Inflammatory macrophage (primary cell): ENCODE data around the gene PFDN1.

Source experiments
- DNase-seq, 2 donors: peaks; one replicate each; pipeline ENCODE4 v3.0.0-alpha.2; 2020 to 2022

Gene PFDN1

GRCh38 chr5:140328036-140328764 lies 25.3 kb upstream of the PFDN1 start:
- no peak for DNase-seq

- no peak for DNase-seq
These were observed 24.7 kb upstream of the PFDN1 start for GRCh38 chr5:140327589-140327988.

GRCh38 chr5:140325486-140325885 lies 22.6 kb upstream of the PFDN1 start:
- no peak for DNase-seq

GRCh38 chr5:140324617-140325241 lies 21.8 kb upstream of the PFDN1 start:
- DNase-seq: peak; percentile 98 to 99

DNA sequence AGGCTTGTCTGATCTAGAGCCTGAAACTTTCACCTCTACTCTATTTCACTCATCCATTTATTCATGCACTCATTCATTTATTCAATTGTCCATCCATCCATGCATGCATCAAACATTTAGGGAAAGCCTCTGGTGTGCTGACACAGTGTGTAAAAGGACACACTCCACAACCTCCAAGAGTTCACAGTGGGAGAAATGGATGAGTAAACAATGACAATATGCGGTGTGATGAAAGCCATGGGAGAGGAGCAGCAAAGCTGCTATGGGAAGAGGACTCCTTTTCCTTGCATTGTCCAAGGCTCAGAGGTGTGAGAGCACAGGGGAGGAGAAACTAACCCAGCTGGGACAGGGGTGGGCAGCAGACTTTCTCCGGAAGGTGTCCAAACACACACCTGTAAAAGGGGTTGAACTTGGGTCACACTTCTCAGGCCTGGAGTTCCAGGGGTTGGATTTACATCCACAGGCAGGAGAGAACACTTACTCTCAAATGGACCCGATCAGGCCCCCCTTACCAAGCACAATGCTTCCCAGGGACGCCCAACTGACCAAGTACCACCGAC lies 21.2 kb upstream of the PFDN1 start:
- peak in 1 of 2 donors; percentile 48 for DNase-seq

- DNase-seq: peak in 1 of 2 donors; percentile 48
These were observed 20.1 kb upstream of the PFDN1 start for GRCh38 chr5:140322751-140323731.

DNA sequence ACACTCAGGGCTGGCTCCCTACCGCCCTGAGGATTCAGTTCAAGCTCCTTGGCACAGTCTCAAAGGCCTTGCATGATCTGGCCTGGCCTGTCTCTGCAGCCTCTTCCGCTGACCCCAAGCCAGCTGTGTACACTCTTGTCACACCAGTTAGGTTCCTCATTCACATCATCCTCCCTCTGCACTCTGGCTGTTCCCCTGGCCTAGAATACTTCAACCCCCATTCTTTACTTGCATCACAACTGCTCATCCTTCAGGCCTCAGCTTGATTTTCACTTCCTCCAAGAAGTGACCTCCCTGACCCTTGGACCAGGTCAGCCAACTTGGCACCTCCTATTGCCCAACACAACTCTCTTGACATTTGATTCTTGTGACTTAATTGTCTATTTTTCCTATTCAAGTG lies 18.9 kb upstream of the PFDN1 start:
- peak; percentile 97 to 99 for DNase-seq

GRCh38 chr5:140319833-140320232 lies 16.9 kb upstream of the PFDN1 start:
- DNase-seq: peak; percentile 84 to 88

GRCh38 chr5:140318792-140319191 lies 15.9 kb upstream of the PFDN1 start:
- no peak for DNase-seq

- no peak for DNase-seq
These were observed 15.0 kb upstream of the PFDN1 start for GRCh38 chr5:140317859-140318258.

DNA sequence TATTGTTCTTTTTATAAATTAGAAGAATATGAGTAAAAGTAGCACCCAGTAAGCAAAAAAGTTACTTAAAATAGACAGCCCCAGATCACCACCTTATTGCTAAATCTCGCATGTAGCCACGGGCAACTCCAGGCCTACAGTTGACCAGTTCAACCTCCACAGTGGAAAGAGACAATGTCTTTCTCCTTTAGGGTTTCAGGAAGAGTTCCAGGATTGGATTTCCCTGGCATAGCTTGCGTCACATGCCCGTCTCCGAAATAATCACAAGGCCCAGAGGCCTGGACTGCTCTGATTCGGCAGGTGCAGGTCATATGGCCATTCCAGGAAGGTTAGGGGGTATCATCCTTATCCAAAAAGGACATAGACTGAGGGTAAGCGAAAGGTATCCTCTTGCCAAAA lies 9.9 kb upstream of the PFDN1 start:
- DNase-seq: peak in 1 of 2 donors; percentile 36

GRCh38 chr5:140312067-140312790 lies 9.3 kb upstream of the PFDN1 start:
- peak; percentile 38 to 53 for DNase-seq

GRCh38 chr5:140311011-140311467 lies 8.1 kb upstream of the PFDN1 start:
- no peak for DNase-seq

GRCh38 chr5:140310434-140310833 lies 7.5 kb upstream of the PFDN1 start:
- DNase-seq: peak in 1 of 2 donors; percentile 36

DNA sequence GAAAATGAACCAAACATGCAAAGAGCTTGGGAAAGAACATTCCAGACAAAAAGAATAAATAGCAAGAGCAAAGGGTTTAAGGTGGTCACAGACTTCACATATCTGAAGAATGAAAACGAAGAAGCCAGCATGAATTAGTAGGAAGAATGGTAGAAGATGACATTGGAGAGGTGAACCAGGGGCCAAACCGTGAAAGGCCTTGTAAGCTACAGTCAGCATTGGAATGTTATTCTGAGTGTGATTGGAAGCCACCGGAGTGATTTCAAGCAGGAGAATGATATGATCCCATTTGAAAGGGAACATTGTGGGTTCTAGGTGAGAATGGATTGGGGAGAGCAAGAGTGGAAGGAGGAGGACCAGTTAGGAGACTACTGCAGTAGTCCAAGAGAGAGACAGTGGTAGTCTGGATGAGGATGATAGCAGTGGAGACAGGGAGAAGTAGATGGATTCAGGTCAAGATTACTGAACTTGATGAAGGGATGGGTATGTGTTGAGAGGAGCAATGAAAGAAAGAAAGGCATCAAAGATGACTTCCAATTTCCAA lies 6.9 kb upstream of the PFDN1 start:
- no peak for DNase-seq

DNA sequence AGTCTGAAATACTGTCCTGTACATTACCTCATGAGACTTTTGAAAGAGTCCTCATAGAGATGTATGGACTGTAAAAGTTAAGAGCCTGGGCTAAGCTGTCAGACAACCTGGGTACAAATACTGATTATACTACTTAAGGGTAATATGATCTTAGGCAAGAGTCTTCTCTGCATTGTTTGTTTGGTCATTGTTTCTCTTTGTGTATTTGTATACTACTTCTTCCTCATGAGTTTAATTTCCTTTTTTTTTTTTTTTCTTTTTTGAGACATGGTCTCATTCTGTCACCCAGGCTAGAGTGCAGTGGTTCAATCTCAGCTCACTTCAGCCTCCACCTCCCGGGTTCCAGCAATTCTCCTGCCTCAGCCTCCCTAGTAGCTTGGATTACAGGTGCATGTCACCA lies 2.6 kb upstream of the PFDN1 start:
- DNase-seq: peak in 1 of 2 donors; percentile 50

- peak; percentile 75 to 93 for DNase-seq
These were observed 1.1 kb upstream of the PFDN1 start for GRCh38 chr5:140303966-140304365.

GRCh38 chr5:140301136-140301535 lies 1.8 kb downstream of the PFDN1 start:
- no peak for DNase-seq

- no peak for DNase-seq
These were observed 3.8 kb downstream of the PFDN1 start for GRCh38 chr5:140299056-140299455.

- no peak for DNase-seq
These were observed 4.7 kb downstream of the PFDN1 start for GRCh38 chr5:140298183-140298601.

DNA sequence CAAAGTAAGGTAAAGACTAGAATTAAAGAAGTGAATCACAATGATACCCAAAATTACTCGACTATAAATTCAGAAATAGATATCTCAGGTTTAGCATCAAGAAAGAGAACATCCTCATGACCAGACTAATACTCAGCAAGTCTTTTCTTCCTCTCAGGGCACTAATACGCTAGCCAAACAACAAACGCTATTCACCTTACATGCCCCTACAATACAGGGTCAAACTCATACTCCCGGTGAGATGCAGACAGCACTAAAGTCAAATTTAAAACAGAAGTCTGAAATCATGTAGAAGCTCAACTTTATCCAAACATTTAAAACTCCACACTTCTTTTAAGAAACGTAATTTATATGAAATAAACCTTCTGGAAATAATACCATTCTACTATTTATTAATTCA lies 5.6 kb downstream of the PFDN1 start:
- DNase-seq: no peak

DNA sequence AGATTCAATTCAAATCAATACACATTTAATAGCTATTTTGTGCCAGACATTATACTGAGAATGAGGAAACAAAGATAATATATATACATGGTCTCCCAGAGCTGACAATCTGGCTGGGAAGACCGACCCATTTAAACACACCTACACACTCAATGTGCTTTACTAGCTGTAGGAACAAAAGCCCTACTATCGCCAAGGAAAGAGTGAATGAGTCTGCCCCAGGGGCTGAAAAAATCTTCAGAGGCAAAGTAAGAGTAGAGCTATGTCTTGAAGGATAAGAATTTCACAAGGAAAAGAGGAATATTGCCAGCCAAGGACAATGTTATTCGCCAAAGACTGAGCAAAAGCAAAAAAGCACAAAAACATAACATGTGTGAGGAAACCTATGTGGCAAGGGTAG lies 6.6 kb downstream of the PFDN1 start:
- DNase-seq: no peak
